ENCODE data around the gene TLR8.

Gene TLR8

DNA sequence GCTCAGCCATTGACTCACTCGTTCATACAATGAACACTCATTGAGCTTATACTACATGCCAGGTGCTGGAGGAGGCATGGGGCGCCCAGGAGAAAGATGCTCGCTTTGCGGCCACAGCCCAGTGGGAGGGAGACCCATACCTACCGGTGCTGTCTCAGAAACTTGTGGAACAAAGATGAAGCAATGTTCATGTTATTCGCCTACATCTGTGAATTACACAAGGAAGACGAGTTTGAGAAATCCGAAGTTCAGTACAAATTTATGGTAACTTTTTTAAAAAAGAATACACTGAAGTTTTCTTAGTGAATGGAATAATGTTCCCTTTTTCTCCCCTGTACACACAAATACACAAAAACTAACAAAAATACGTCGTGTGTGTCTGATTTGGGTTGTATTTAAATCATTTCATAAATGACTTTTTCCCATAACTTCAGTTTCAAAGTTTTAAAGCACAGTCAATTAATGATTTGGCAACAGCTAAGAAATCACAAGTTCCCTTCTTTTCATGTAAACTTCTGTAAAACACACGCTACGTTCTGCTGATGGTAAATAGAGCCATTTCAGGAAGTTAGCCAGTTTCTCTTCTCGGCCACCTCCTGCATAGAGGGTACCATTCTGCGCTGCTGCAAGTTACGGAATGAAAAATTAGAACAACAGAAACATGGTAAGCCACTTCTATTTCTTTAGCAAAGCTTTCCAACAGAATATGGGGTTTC, at the start of gene TLR8:
Gene TLR8 (plus strand): TSS at position 575 of the 716 bp plus-strand sequence. CDS start 87 bp downstream, at position 662.
- DNase-seq (ENCODE audit: low spot score) = no peak
- no peaks in the 10 kb centered on the region for H3K4me1 ChIP-seq (ENCODE audit: insufficient read depth, poor library complexity, severe bottlenecking)
- no peaks in the 10 kb centered on the region for H3K36me3 ChIP-seq (ENCODE audit: low read depth)
- no peak within 1 kb of the TSS for H3K4me3 ChIP-seq (ENCODE audit: severe bottlenecking)
- TF ChIP-seq, protein P1, sequence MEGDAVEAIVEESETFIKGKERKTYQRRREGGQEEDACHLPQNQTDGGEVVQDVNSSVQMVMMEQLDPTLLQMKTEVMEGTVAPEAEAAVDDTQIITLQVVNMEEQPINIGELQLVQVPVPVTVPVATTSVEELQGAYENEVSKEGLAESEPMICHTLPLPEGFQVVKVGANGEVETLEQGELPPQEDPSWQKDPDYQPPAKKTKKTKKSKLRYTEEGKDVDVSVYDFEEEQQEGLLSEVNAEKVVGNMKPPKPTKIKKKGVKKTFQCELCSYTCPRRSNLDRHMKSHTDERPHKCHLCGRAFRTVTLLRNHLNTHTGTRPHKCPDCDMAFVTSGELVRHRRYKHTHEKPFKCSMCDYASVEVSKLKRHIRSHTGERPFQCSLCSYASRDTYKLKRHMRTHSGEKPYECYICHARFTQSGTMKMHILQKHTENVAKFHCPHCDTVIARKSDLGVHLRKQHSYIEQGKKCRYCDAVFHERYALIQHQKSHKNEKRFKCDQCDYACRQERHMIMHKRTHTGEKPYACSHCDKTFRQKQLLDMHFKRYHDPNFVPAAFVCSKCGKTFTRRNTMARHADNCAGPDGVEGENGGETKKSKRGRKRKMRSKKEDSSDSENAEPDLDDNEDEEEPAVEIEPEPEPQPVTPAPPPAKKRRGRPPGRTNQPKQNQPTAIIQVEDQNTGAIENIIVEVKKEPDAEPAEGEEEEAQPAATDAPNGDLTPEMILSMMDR (IDR thresholded peaks at IDR 0.05; ENCODE audit: poor library complexity, severe bottlenecking) = no peak
- H3K9me3 ChIP-seq (ENCODE audit: severe bottlenecking) = no peaks in the 10 kb centered on the region
- no peak within 1 kb of the TSS for H3K27ac ChIP-seq (ENCODE audit: poor library complexity, severe bottlenecking)
- ATAC-seq (ENCODE audit: low read depth) = no peak
- no peaks in the 10 kb centered on the region for H3K27me3 ChIP-seq (ENCODE audit: insufficient read depth, poor library complexity, severe bottlenecking)

DNA sequence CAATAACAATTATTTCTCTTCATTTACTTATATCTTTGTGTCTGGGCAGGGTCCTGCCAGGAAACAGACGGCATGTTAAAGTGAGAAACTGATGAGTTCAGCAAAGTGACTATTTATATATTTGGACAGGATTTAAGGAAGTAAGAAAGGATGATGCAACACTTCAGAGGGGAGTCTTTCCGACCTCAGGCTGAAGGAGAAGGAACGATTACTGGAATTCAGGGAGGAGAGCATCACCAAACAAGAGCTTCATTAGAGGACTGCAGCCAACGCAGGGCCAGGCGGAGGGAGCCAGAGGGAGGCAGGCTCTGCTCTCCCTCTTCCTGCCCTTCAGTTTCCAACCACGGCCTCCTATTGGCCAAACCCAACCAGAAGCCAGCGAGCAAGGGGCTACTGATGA, 41.1 kb upstream of the TLR8 start:
- H3K27me3 ChIP-seq (ENCODE audit: insufficient read depth, poor library complexity, severe bottlenecking) = no peaks in the 10 kb centered on the region
- no peaks in the 10 kb centered on the region for H3K9me3 ChIP-seq (ENCODE audit: severe bottlenecking)
- ATAC-seq (ENCODE audit: low read depth) = no peak
- no peak overlapping the region for H3K4me3 ChIP-seq (ENCODE audit: severe bottlenecking)
- H3K4me1 ChIP-seq (ENCODE audit: insufficient read depth, poor library complexity, severe bottlenecking) = no peaks in the 10 kb centered on the region
- H3K36me3 ChIP-seq (ENCODE audit: low read depth) = no peaks in the 10 kb centered on the region
- H3K27ac ChIP-seq (ENCODE audit: poor library complexity, severe bottlenecking) = no peak overlapping the region
- no peak for DNase-seq (ENCODE audit: low spot score)
- TF ChIP-seq, protein P1 (IDR thresholded peaks at IDR 0.05; ENCODE audit: poor library complexity, severe bottlenecking) = no peak

DNA sequence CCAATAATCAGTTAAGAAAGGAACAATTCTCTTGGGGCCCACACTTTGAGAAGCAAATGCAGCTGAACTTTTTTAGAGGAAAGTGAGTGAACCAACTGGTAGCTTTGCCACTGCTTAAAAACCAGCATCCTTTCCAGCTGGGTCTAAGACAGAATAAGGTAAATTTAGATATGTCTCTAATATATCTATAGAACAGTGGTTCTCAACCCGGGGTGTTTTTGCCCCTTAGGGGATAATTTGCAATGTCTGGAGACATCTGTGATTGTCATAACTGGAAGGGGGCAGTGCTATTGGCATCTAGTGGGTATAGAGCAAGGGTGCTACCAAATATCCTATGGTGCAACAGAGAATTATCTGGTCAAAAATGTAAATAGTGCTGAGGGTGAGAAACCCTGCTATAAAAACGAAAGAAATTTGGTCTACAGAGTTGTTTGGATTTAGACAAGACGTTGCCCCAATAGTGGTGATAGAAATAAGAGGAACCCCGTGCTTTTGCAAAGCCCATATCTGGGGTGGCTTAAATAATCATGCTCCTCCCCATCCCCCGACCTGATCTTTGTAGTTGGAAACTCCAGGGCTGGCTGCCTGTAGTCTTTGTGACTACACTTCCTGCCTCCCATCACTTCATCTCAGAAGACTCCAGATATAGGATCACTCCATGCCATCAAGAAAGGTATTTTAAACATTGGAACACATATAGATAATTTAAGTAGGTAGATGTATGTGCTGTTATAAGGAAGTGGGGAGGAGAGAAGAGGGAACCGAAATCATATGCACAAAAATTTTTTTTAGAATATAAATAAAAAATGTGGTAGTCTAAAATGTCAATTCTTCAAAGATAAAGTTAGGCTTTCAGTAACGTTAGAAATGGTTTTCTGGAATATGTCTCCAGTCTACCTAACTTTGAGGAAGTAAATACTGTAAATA, 39.7 kb upstream of the TLR8 start, which contains the start of gene TLR7:
Gene TLR7 (plus strand): TSS at position 622 of the 927 bp plus-strand sequence. CDS start 507 bp downstream, outside the sequence.
- no peak for ATAC-seq (ENCODE audit: low read depth)
- Histone ChIP-seq H3K27ac (ENCODE audit: poor library complexity, severe bottlenecking) (no peak within 1 kb of the TSS), H3K9me3 (ENCODE audit: severe bottlenecking) (no peaks in the 10 kb centered on the region), H3K4me3 (ENCODE audit: severe bottlenecking) (no peak within 1 kb of the TSS), H3K27me3 (ENCODE audit: insufficient read depth, poor library complexity, severe bottlenecking) (no peaks in the 10 kb centered on the region), H3K4me1 (ENCODE audit: insufficient read depth, poor library complexity, severe bottlenecking) (no peaks in the 10 kb centered on the region), H3K36me3 (ENCODE audit: low read depth) (no peaks in the 10 kb centered on the region)
- TF ChIP-seq, protein P1 (IDR thresholded peaks at IDR 0.05; ENCODE audit: poor library complexity, severe bottlenecking) = no peak
- DNase-seq (ENCODE audit: low spot score) = no peak

DNA sequence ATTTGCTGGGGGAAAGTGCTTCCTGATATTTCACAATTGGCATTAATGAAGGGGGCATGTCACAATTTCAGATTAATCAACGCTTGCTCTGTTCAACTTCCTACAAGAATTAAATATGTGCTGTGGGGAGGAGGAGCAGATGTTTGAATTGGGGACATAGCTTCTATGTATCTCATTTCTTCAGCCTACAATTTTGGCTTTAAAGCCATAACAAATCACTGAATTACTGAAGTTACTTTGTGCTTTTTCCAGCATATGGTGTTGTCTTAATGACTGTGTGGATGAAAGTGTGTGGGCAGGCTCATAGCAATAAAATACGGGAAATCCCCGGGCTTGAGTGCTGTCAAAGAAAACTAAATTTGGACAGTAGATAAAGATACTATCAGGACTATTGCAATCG, 38.7 kb upstream of the TLR8 start:
- Histone ChIP-seq H3K4me1 (ENCODE audit: insufficient read depth, poor library complexity, severe bottlenecking) (no peaks in the 10 kb centered on the region), H3K27ac (ENCODE audit: poor library complexity, severe bottlenecking) (no peak overlapping the region), H3K36me3 (ENCODE audit: low read depth) (no peaks in the 10 kb centered on the region), H3K9me3 (ENCODE audit: severe bottlenecking) (no peaks in the 10 kb centered on the region), H3K4me3 (ENCODE audit: severe bottlenecking) (no peak overlapping the region), H3K27me3 (ENCODE audit: insufficient read depth, poor library complexity, severe bottlenecking) (no peaks in the 10 kb centered on the region)
- DNase-seq (ENCODE audit: low spot score) (no peak), ATAC-seq (ENCODE audit: low read depth) (no peak)
- TF ChIP-seq, protein P1 (IDR thresholded peaks at IDR 0.05; ENCODE audit: poor library complexity, severe bottlenecking) = no peak

Data from RWPE2 (cell line).